ENCODE measurements around the gene C11orf71. TPM values are rescaled to one million over a fixed set of nuclear protein-coding genes. Genes with fewer than 3 reads are reported as not detected.

C11orf71 gene
- total RNA-seq, 1 experiment from 2014 or later = 3.7 TPM

DNA sequence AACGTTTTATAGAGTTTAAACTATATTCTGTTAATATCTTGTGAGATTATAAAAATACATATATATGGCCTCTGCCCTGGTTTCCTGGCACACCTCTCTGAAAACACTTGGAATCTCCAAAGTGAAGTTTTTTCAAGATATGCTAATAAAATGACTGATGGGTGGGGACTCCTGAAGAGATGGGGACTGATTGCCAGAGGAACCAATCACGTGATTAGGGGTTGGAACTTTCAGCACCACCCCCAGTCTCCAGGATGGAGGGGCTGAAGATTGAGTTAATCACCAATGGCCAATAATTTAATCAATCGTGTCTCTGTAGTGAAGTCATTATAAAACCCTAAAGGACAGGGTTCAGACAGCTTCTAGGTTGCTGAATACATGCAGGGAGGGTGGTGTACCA, 37.4 kb downstream of the C11orf71 start:
- H3K4me1 ChIP-seq (replicated peaks; ENCODE audit: insufficient read depth) = peaks cover 6% of the 10 kb centered on the region; the same call in 1 of the 2 replicates
- ChIA-PET CTCF (no interaction called here), POLR2A (ENCODE audit: unreplicated experiment) (no interaction called here)
- intact Hi-C loops (cut with micrococcal nuclease; ENCODE audit: unreplicated experiment) = no loop called here
- no TSS peak for BruUV-seq (replicated peaks)
- DNase-seq = no peak
- 0 out of 2 replicates have a peak, but pooled peaks cover 3% of the 10 kb centered on the region for H4K20me1 ChIP-seq (ENCODE audit: insufficient read depth)
- H3K27ac ChIP-seq = no peak overlapping the region
- H3K27me3 ChIP-seq (ENCODE audit: insufficient read depth, low read depth) = no peaks in the 10 kb centered on the region
- TF ChIP-seq, protein P1, sequence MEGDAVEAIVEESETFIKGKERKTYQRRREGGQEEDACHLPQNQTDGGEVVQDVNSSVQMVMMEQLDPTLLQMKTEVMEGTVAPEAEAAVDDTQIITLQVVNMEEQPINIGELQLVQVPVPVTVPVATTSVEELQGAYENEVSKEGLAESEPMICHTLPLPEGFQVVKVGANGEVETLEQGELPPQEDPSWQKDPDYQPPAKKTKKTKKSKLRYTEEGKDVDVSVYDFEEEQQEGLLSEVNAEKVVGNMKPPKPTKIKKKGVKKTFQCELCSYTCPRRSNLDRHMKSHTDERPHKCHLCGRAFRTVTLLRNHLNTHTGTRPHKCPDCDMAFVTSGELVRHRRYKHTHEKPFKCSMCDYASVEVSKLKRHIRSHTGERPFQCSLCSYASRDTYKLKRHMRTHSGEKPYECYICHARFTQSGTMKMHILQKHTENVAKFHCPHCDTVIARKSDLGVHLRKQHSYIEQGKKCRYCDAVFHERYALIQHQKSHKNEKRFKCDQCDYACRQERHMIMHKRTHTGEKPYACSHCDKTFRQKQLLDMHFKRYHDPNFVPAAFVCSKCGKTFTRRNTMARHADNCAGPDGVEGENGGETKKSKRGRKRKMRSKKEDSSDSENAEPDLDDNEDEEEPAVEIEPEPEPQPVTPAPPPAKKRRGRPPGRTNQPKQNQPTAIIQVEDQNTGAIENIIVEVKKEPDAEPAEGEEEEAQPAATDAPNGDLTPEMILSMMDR (conservative IDR thresholded peaks at IDR 0.05) = no peak
- TF ChIP-seq EZH2 (IDR thresholded peaks at IDR 0.05; ENCODE audit: low read depth) = no peak
- H3K36me3 ChIP-seq (ENCODE audit: low read depth) = no peaks in the 10 kb centered on the region
- no peak overlapping the region for H3K4me2 ChIP-seq
- H3K4me3 ChIP-seq = no peak overlapping the region
- no peaks in the 10 kb centered on the region for H3K9me3 ChIP-seq (ENCODE audit: insufficient read depth, low read depth)
- no peaks in the 10 kb centered on the region for H3F3A ChIP-seq (ENCODE audit: insufficient read depth, low read depth)
- no peaks in the 10 kb centered on the region for H3K79me2 ChIP-seq (ENCODE audit: low read depth)
- H2AFZ ChIP-seq = no peak overlapping the region
- H3K9me2 ChIP-seq (ENCODE audit: insufficient read depth) = no peaks in the 10 kb centered on the region

DNA sequence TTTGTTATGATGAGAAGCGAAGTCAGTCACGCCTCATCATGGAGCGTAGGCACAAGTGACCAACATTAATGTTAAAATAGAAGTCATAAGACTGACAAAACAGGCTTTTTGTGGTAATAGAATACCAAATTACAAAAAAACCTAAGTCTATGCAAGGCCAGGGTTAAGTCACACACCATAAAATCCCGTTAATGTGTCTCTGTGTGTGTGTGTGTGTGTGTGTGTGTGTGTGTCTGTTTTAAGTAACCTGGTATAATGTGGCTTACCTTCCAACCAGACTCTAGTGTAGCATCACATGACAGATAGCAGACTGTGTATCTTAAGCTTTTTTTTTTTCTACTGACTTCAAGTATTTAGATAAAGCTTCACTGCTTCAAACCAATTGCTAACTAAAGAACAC, 38.0 kb downstream of the C11orf71 start:
- DNase-seq = no peak
- H3K27ac ChIP-seq = no peak overlapping the region
- intact Hi-C loops (cut with micrococcal nuclease; ENCODE audit: unreplicated experiment) = no loop called here
- no peaks in the 10 kb centered on the region for H3K27me3 ChIP-seq (ENCODE audit: insufficient read depth, low read depth)
- no peaks in the 10 kb centered on the region for H3F3A ChIP-seq (ENCODE audit: insufficient read depth, low read depth)
- TF ChIP-seq, protein P1 (conservative IDR thresholded peaks at IDR 0.05) = no peak
- no peak for TF ChIP-seq EZH2 (IDR thresholded peaks at IDR 0.05; ENCODE audit: low read depth)
- H3K36me3 ChIP-seq (ENCODE audit: low read depth) = no peaks in the 10 kb centered on the region
- H3K4me1 ChIP-seq (replicated peaks; ENCODE audit: insufficient read depth) = peaks cover 6% of the 10 kb centered on the region; the same call in 1 of the 2 replicates
- H2AFZ ChIP-seq = no peak overlapping the region
- BruUV-seq (replicated peaks) = no TSS peak
- H4K20me1 ChIP-seq (ENCODE audit: insufficient read depth) = 0 out of 2 replicates have a peak, but pooled peaks cover 3% of the 10 kb centered on the region
- H3K4me3 ChIP-seq = no peak overlapping the region
- no peak overlapping the region for H3K4me2 ChIP-seq
- ChIA-PET POLR2A (ENCODE audit: unreplicated experiment) (no interaction called here), CTCF (no interaction called here)
- H3K79me2 ChIP-seq (ENCODE audit: low read depth) = no peaks in the 10 kb centered on the region
- H3K9me3 ChIP-seq (ENCODE audit: insufficient read depth, low read depth) = no peaks in the 10 kb centered on the region
- no peaks in the 10 kb centered on the region for H3K9me2 ChIP-seq (ENCODE audit: insufficient read depth)

DNA sequence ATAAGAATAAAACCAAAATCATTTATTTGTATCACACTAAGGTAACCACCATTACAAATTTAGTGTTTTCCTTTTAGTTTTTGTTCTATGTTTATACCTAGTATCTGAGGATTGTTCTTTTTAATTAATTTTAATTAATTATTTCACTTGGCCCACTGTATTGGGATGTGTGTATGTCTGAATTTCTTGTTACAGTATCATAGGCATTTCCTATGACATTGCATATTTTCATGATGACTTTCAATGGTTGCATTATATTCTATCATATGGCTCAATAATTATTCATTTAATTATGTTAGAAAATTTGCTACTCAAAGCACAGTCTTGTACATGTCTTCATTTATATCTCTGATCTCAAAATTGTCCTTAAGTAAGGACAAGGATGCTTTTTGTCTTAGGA, 41.0 kb downstream of the C11orf71 start:
- TF ChIP-seq EZH2 (IDR thresholded peaks at IDR 0.05; ENCODE audit: low read depth) = no peak
- TF ChIP-seq, protein P1 (conservative IDR thresholded peaks at IDR 0.05) = no peak
- H3K9me2 ChIP-seq (ENCODE audit: insufficient read depth) = no peaks in the 10 kb centered on the region
- POLR2A ChIA-PET (ENCODE audit: unreplicated experiment) = no interaction called here
- no peaks in the 10 kb centered on the region for H3K9me3 ChIP-seq (ENCODE audit: insufficient read depth, low read depth)
- no peaks in the 10 kb centered on the region; the same call in 1 of the 2 replicates for H3K4me1 ChIP-seq (replicated peaks; ENCODE audit: insufficient read depth)
- no peak overlapping the region for H2AFZ ChIP-seq
- intact Hi-C loops (cut with micrococcal nuclease; ENCODE audit: unreplicated experiment) = loop anchor here (1.0 kb wide), 1 partner anchor 8 kb away; no protein-coding TSS in a partner anchor
- no peaks in the 10 kb centered on the region for H3K36me3 ChIP-seq (ENCODE audit: low read depth)
- H3K4me2 ChIP-seq = no peak overlapping the region
- 0 out of 2 replicates have a peak, but pooled peaks cover 3% of the 10 kb centered on the region for H4K20me1 ChIP-seq (ENCODE audit: insufficient read depth)
- no peak overlapping the region for H3K27ac ChIP-seq
- no peaks in the 10 kb centered on the region for H3K79me2 ChIP-seq (ENCODE audit: low read depth)
- no peak for DNase-seq
- no TSS peak for BruUV-seq (replicated peaks)
- H3K27me3 ChIP-seq (ENCODE audit: insufficient read depth, low read depth) = no peaks in the 10 kb centered on the region
- CTCF ChIA-PET = interaction anchor here (0.5 kb wide), 1 partner anchor 79 kb away, joined by 14 read pairs; no protein-coding TSS in a partner anchor
- no peaks in the 10 kb centered on the region for H3F3A ChIP-seq (ENCODE audit: insufficient read depth, low read depth)
- no peak overlapping the region for H3K4me3 ChIP-seq
